KOPT-K1 (cell line): ENCODE results near the gene SLC25A21.
"Not testable (repeated sequence)": the region's sequence is repeated elsewhere in the genome, so short reads cannot be mapped to it uniquely, and the experiment has no call there.

ENCODE experiments used
- H3K27ac ChIP-seq: fragments of 200-600 bp; sonication (generic); 2 replicates; pipeline ENCODE4 v1.5.1; 2016; ENCODE audit warnings: antibody characterized with exemption, mild to moderate bottlenecking, low read depth, low read length; ENCODE audit not compliant: poor library complexity, severe bottlenecking
- H3K36me3 ChIP-seq: fragments of 200-600 bp; sonication (generic); 2 replicates; pipeline ENCODE4 v1.5.1; 2017; ENCODE audit warnings: antibody characterized with exemption, mild to moderate bottlenecking, low read length, moderate library complexity; ENCODE audit not compliant: insufficient read depth
- H3K9me3 ChIP-seq: fragments of 200-600 bp; sonication (generic); 2 replicates; pipeline ENCODE4 v1.5.1; 2017; ENCODE audit warnings: antibody characterized with exemption, low read length, mild to moderate bottlenecking; ENCODE audit not compliant: insufficient read depth, poor library complexity, severe bottlenecking

Gene SLC25A21

GRCh38 chr14:37170237-37170636 lies 2.2 kb downstream of the SLC25A21 start:
- Histone ChIP-seq H3K36me3 (no peaks in the 10 kb centered on the region), H3K9me3 (no peaks in the 10 kb centered on the region), H3K27ac (no peak overlapping the region)

- Histone ChIP-seq H3K27ac (no peak overlapping the region), H3K36me3 (no peaks in the 10 kb centered on the region), H3K9me3 (no peaks in the 10 kb centered on the region)
Observed at GRCh38 chr14:37168721-37169120, 3.7 kb downstream of the SLC25A21 start.

- H3K9me3 ChIP-seq = no peaks in the 10 kb centered on the region
- no peaks in the 10 kb centered on the region for H3K36me3 ChIP-seq
- H3K27ac ChIP-seq = no peak overlapping the region
Observed at GRCh38 chr14:37167151-37168047, 5.0 kb downstream of the SLC25A21 start.

GRCh38 chr14:37165794-37166193 lies 6.6 kb downstream of the SLC25A21 start:
- no peaks in the 10 kb centered on the region for H3K9me3 ChIP-seq
- no peaks in the 10 kb centered on the region for H3K36me3 ChIP-seq
- H3K27ac ChIP-seq = no peak overlapping the region

- not testable (repeated sequence) for H3K27ac ChIP-seq, H3K9me3 ChIP-seq, H3K36me3 ChIP-seq
Observed at GRCh38 chr14:37162307-37162706, 10.1 kb downstream of the SLC25A21 start.

GRCh38 chr14:37157987-37158386 lies 14.4 kb downstream of the SLC25A21 start:
- Histone ChIP-seq H3K9me3 (no peaks in the 10 kb centered on the region), H3K36me3 (no peaks in the 10 kb centered on the region), H3K27ac (no peak overlapping the region)

GRCh38 chr14:37153483-37153882 lies 18.9 kb downstream of the SLC25A21 start:
- no peak overlapping the region for H3K27ac ChIP-seq
- no peaks in the 10 kb centered on the region for H3K9me3 ChIP-seq
- H3K36me3 ChIP-seq = no peaks in the 10 kb centered on the region

- H3K27ac ChIP-seq = no peak overlapping the region
Observed at GRCh38 chr14:37153005-37153404, 19.4 kb downstream of the SLC25A21 start.

GRCh38 chr14:37150414-37150813 lies 22.0 kb downstream of the SLC25A21 start:
- no peak overlapping the region for H3K27ac ChIP-seq

More at GRCh38 chr14:37153005-37153404, 19.4 kb downstream of the SLC25A21 start:
- Histone ChIP-seq H3K36me3 (no peaks in the 10 kb centered on the region), H3K9me3 (no peaks in the 10 kb centered on the region)

GRCh38 chr14:37147310-37147880 lies 25.0 kb downstream of the SLC25A21 start:
- H3K36me3 ChIP-seq = no peaks in the 10 kb centered on the region
- H3K9me3 ChIP-seq = no peaks in the 10 kb centered on the region
- no peak overlapping the region for H3K27ac ChIP-seq

More at GRCh38 chr14:37150414-37150813, 22.0 kb downstream of the SLC25A21 start:
- Histone ChIP-seq H3K36me3 (no peaks in the 10 kb centered on the region), H3K9me3 (no peaks in the 10 kb centered on the region)

GRCh38 chr14:37146438-37146837 lies 26.0 kb downstream of the SLC25A21 start:
- H3K36me3 ChIP-seq, H3K27ac ChIP-seq, H3K9me3 ChIP-seq: not testable (repeated sequence)

GRCh38 chr14:37145395-37145794 lies 27.0 kb downstream of the SLC25A21 start:
- Histone ChIP-seq H3K27ac (no peak overlapping the region), H3K9me3 (no peaks in the 10 kb centered on the region), H3K36me3 (no peaks in the 10 kb centered on the region)

- H3K27ac ChIP-seq = no peak overlapping the region
- H3K36me3 ChIP-seq = no peaks in the 10 kb centered on the region
- H3K9me3 ChIP-seq = no peaks in the 10 kb centered on the region
Observed at GRCh38 chr14:37144729-37145363, 27.6 kb downstream of the SLC25A21 start.

- Histone ChIP-seq H3K9me3 (no peaks in the 10 kb centered on the region), H3K36me3 (no peaks in the 10 kb centered on the region), H3K27ac (no peak overlapping the region)
Observed at GRCh38 chr14:37143475-37143874, 28.9 kb downstream of the SLC25A21 start.

- Histone ChIP-seq H3K27ac (no peak overlapping the region), H3K36me3 (no peaks in the 10 kb centered on the region), H3K9me3 (no peaks in the 10 kb centered on the region)
Observed at GRCh38 chr14:37142835-37143401, 29.5 kb downstream of the SLC25A21 start.
